ENCODE measurements around the gene POC5. TPM values are rescaled to one million over a fixed set of nuclear protein-coding genes. Genes with fewer than 3 reads are reported as not detected.

POC5 gene
- total and polyA plus RNA-seq, 12 donors, result 2.6 to 5.5 (median 4.1) TPM

- intact Hi-C loops (cut with DNase I), result no loop called here
- Histone ChIP-seq H3K27ac (no peak overlapping the region), H3K4me3 (no peak overlapping the region), H3K4me1 (peaks cover 0 to 9% (median 0%) of the 10 kb centered on the region in 9 donors), H3K27me3 (no peaks in the 10 kb centered on the region), H3K9me3 (no peaks in the 10 kb centered on the region), H3K36me3 (no peaks in the 10 kb centered on the region)
- DNase-seq, result no peak
- no peak for ATAC-seq
- no peak for TF ChIP-seq CTCF (IDR thresholded peaks at IDR 0.05)
Measured at GRCh38 chr5:75626959-75627358, 90.3 kb downstream of the POC5 start.

Other genes starting within 250 kb of the POC5 start
- gene CERT1, start 205.8 kb downstream of the POC5 start, total RNA-seq, result 10 to 100 TPM; 23.1 to 47.6 (median 37.9) TPM
- 1 to 10 TPM; 6.3 to 8.5 TPM for gene CERT1, start 205.8 kb downstream of the POC5 start, polyA plus RNA-seq
- gene POLK, start 205.5 kb downstream of the POC5 start, total RNA-seq, result 10 to 100 TPM; 18.4 to 27.2 (median 23.8) TPM
- 1 to 10 TPM; 4.0 to 6.6 TPM for gene POLK, start 205.5 kb downstream of the POC5 start, polyA plus RNA-seq
- gene ANKDD1B, start 106.0 kb downstream of the POC5 start, total RNA-seq, result under 1 TPM in 4 of 10 donors, not detected in 6; 0.10 to 0.30 (median 0.21) TPM
- gene ANKDD1B, start 106.0 kb downstream of the POC5 start, polyA plus RNA-seq, result under 1 TPM; 0.04 to 0.37 TPM

Data from heart right ventricle (tissue), 16 donors.